NCI-H82 treated with DMSO at 0.1 percent for 48 hours (cell line): ENCODE measurements around the gene CCSAP.
"Not testable (repeated sequence)": the region's sequence is repeated elsewhere in the genome, so short reads cannot be mapped to it uniquely, and the experiment has no call there.

Experiments used
- DNase-seq: peaks from one replicate; lab custom pipeline; 2025; ENCODE audit not compliant: unreplicated experiment; lab: John Stamatoyannopoulos, UW

CCSAP gene

GRCh38 chr1:229327765-229328164 is 15.1 kb downstream of the CCSAP start:
- not testable (repeated sequence) for DNase-seq

- DNase-seq: no peak
Measured at GRCh38 chr1:229326601-229327000, 16.2 kb downstream of the CCSAP start.

DNA sequence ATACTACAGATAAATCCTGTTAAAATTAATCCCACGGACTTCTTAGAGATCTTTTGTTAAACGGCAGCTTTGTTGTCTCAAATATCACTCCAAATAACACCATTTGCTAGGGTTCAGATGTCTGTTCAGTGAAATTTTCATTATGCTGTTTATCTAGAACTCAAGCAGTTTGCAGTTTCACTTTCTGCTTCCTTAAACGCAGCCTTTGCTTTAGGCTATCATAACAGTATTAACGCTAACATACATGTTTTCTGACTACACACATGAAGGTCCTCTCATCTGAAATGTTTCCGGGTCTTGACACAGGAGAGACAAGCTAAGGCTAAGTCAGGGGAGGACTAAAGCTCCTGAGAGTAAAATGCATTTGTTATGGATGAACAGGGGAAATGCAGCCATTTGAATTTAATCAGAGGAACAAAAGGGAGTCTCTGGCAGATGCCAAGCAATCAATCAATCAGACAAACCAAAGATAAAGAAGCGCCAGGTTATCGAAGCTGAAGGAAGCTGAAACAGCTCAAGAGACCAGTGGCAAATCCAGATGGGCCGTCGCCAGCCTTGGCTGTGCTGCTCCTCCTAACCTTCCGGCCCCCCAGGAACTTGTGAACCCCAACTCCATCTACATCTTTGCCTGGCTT is 16.9 kb downstream of the CCSAP start:
- DNase-seq: peak; percentile 41

DNA sequence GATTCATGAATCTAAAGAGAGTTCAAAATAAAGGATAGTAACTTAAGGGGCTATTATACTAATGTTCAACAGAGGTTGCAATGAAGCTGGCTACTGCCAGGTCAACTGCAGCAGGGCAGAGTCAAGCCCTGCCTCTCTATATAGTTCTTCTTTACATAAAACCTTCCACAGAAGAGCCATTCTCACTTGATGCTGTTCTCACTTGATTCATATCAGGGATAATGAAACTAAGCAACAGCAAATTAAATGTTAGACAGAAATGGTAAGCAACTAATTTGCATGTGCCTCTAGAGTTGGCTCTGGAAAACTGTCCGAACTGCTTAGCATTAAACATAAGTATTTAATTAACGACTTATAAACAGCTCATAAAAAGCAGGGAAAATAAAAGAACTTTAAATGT is 17.4 kb downstream of the CCSAP start:
- DNase-seq: no peak

GRCh38 chr1:229323885-229324553 is 18.8 kb downstream of the CCSAP start:
- no peak for DNase-seq

DNA sequence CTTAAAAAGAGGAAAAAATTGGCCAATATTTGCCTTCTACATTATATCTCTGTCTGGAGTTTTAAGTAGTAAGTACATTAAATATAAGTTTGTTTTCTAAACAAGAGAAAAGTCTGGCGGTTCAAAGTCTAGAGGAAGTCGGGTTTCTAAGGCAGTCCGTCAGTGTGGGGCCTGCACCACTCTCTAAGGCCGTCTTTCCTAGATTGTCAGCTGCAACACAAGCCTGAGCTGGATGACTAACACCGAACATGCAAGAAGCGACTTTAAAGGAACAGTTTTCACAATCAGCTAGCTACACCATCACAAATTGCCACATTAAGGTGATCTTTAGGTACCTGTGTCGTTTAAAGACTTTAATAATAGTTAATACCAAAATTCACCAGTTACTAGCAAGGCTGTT is 19.6 kb downstream of the CCSAP start:
- DNase-seq: no peak

- DNase-seq: no peak
Measured at GRCh38 chr1:229319487-229319886, 23.4 kb downstream of the CCSAP start.

DNA sequence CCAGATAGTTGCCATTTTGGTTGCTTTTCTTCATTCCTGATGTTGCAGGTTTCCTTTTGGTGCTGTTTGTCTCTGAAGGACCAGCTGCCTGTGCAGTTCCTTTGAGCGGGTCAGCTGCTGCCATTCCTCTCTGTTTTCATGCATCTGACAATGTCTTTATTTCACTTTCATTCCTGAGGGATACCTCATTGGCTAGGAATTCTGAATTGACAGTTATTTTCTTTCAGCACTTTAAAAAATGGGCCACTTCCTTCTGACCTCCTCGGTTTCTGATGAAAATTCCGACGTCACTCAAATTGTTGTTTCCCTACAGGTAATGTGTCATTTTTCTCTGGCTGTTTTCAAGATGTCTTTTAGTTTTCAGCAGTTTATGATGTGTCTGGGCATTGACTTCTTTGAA is 24.8 kb downstream of the CCSAP start:
- DNase-seq: no peak

GRCh38 chr1:229316166-229316565 is 26.7 kb downstream of the CCSAP start:
- DNase-seq: no peak

DNA sequence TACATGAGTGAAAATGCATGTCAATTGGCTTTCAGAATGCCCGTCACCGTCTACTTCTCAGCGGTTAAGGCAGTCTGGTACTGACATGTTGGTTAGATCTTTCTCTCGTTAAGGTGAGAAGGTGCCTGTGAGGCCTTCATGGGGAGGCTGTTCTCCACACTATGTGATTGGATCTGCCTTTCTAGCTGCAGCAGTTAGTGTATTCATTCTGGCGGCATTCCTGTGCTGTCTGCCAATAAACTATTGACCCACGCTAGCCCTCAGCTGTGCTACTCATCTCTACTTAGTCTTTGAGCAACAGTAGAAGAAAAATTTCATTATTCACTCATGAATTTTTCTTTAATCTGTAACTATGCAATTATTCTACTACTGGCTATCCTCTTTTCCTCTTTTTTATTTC is 32.0 kb downstream of the CCSAP start:
- no peak for DNase-seq

- DNase-seq: no peak
Measured at GRCh38 chr1:229309684-229310083, 33.2 kb downstream of the CCSAP start.

DNA sequence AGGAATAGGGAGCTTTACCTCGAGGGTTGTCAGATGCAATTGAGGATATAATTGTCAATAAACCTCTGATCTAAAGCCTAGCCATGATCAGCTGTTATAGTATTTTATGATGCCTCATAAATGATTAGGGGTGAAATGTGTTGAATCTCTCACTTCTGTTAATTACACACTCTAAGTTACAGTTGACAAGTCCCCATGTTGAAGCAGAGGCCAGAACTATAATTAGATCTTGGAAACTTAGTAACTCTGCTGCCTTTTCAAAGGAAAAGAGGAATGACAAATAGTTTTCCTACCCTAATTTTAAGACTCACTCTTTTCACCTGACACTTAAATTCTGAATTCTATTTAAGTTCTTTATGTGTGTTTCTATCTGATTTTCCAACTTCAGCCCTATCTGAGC is 33.8 kb downstream of the CCSAP start:
- no peak for DNase-seq

- no peak for DNase-seq
Measured at GRCh38 chr1:229305392-229305791, 37.5 kb downstream of the CCSAP start.

- DNase-seq: no peak
Measured at GRCh38 chr1:229303855-229304254, 39.0 kb downstream of the CCSAP start.

- DNase-seq: no peak
Measured at GRCh38 chr1:229302740-229303139, 40.1 kb downstream of the CCSAP start.

GRCh38 chr1:229300099-229300757 is 42.6 kb downstream of the CCSAP start:
- DNase-seq: no peak

DNA sequence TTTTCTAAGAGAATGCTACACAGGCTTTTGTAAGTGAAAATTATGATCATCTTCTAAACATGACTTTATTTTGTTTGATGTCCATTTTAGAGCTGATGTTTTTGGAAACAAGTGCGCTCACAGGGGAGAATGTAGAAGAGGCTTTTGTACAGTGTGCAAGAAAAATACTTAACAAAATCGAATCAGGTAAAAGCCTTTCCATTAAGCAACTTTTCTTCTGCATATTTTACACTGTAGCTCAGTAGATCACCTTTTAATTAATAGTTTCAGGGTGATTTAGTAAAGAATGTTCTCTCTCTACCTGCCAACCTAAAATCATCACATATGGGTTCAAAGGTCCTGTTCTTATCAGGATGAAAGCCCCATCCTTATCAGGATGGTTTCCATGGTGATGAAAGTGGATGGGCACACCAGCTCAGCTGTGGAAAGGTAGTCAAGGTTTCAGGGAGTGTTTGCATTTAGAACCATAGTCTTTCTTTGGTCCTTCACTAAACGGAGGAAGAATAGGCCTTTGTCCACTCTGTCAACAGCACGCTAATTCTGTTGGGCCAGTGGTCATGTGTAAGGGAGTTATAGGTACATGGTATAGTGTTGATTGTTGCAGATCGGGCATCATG is 43.9 kb downstream of the CCSAP start:
- no peak for DNase-seq

DNA sequence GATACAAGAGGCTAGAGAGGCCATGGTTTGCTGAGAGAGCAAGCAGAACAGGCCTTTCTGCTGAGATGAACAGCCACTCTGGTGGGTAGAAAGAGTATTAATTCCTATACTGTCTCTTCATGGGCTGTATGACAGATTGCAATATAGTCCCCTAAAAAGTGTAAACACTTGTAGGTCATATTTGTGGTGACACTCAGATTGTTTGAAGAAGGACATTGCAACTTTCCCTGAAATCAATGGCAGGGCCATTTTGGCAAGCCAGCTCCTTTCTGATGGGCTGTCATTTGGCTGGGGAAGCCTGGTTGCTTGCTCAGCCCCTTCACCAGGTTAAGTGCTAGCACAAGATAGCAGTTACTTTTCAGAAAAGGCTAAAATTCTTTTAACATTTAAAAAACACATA is 44.4 kb downstream of the CCSAP start:
- DNase-seq: no peak

GRCh38 chr1:229297746-229298145 is 45.1 kb downstream of the CCSAP start:
- DNase-seq: no peak

DNA sequence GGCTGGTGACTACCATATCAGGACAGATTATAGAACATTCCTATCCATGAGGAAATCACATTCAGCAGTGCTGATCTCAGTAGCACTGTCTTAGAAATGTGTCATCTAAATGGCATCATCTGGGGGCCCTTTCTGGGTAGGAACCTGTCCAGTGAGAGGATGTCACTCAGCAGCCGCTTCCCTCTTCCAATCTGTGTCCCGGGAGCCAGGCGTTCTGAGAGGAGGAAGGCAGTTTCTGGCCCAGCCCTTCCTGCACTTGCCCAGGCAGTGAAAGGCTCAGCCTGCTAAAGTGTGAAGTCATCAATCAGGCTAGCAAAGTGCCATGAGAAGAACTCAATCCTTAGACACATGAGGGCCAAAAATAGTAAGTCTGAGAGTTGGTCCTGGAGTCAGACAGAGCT is 46.3 kb downstream of the CCSAP start:
- DNase-seq: no peak

- no peak for DNase-seq
Measured at GRCh38 chr1:229295745-229296144, 47.1 kb downstream of the CCSAP start.
